GM19238 (cell line): ENCODE data around the gene ELF1.
"Not testable (repeated sequence)": the region's sequence is repeated elsewhere in the genome, so short reads cannot be mapped to it uniquely, and the experiment has no call there.

ENCODE experiments used
- DNase-seq: peaks from one replicate; pipeline ENCODE4 v3.0.0; 2011; ENCODE audit warnings: low spot score; ENCODE audit not compliant: insufficient read length

The ELF1 gene

GRCh38 chr13:40895227-40896184 lies 123.6 kb downstream of the ELF1 start:
- no peak for DNase-seq

GRCh38 chr13:40893573-40893972 lies 125.5 kb downstream of the ELF1 start:
- not testable (repeated sequence) for DNase-seq

GRCh38 chr13:40886017-40886416 lies 133.1 kb downstream of the ELF1 start:
- no peak for DNase-seq

DNA sequence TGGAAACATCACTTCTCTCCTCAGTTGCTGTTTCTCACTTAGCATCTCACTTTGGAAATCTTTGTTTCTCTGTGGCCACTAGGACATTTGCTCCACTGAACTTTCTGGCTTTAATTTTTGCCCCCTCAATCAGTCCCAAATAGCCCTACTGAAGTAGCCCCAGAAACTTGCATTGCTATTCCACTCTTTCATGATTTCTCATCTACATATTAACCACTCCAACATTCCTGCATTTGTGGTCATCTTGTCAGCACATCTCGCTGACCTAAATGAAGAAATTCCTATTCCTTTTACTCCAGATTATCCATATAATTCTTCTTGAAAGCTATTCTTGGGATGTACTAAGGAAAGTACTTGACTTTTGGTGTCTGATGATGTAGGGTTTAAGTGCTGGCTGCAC lies 134.9 kb downstream of the ELF1 start:
- not testable (repeated sequence) for DNase-seq
